ENCODE results near the gene OR51V1.
"Not testable (repeated sequence)": the region's sequence is repeated elsewhere in the genome, so short reads cannot be mapped to it uniquely, and the experiment has no call there.

OR51V1 gene

DNA sequence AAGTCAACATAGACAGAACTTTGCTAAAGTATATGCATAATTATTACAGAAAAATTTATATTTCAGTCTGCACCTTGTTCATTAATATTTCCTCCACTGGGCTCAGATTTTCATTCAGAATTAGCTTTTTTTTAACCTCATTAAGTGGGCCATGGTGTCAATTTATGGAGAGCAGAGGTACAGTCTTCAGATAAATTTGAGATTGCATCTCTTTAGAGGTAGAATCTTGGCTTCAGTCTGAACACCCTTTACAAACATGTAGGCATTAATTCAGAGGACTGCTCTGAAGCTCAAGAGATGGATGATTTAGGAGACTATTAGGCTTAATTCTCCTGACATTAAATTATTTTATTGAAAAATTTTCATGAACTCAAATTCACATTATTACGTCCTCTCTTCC lies 29.8 kb upstream of the OR51V1 start:
- DNase-seq = no peak

DNA sequence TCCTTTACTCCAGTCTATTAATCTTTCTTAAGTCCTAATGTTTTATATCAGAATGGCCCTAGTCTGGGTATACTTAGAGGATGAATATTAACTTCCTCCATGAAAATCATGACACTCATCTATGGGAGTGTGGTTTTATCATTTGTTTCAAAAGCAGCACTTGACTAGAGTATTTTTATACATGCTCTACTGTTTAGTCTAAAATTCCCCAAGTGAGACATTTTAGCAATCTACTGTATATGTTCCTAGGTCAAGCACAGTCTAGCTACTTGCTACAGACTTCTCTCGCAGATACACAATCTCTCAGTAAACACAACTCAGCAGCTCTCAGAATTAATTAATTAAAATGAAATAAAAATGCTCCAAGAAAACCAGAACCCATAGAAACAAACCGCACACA lies 29.3 kb upstream of the OR51V1 start:
- no peak for DNase-seq

DNA sequence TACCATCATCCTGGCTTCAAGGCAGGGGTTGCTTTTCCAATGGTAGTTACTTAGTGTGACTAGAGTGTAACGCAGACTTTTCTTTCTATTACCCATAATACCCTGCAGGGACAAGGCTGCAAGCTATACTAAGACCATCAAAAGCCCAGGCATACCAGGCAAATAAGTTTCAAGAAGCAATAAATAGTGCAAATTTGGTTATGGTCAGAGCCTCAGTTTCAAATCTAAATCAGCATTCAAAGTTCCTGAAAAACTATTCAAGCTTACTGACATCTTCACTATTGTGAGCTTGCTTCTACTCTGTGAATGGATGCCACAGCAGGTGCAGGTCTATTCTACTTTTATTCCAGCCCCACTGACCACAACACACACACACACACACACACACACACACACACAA lies 28.9 kb upstream of the OR51V1 start:
- DNase-seq = no peak

DNA sequence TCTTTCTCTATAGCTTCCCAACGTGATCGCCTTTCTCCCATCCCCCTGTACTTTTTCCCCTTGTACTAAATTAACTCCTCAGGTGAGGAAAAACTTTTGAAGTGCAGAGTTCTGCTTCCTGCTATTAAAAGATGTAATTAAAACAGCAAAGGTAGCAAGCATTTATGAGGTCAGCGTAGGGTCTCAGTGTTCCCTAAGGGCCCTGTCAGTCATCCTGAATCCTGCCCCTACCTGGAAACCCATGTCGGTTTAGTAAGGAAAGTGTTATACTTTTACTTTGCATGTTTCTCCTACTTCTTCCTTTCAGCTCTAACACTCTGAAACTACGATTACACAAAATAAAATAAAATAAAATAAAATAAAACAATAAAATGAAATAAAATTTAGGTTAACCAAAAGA lies 27.6 kb upstream of the OR51V1 start:
- no peak for DNase-seq

DNA sequence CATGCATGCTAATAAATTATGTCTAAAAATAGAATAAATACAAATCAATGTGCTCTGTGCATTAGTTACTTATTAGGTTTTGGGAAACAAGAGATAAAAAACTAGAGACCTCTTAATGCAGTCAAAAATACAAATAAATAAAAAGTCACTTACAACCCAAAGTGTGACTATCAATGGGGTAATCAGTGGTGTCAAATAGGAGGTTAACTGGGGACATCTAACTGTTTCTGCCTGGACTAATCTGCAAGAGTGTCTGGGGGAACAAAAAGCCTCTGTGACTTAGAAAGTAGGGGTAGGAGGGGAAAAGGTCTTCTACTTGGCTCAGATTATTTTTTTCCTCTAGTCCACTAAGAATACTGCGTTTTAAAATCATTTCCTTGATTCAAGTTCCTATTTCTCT lies 27.2 kb upstream of the OR51V1 start:
- DNase-seq = no peak

DNA sequence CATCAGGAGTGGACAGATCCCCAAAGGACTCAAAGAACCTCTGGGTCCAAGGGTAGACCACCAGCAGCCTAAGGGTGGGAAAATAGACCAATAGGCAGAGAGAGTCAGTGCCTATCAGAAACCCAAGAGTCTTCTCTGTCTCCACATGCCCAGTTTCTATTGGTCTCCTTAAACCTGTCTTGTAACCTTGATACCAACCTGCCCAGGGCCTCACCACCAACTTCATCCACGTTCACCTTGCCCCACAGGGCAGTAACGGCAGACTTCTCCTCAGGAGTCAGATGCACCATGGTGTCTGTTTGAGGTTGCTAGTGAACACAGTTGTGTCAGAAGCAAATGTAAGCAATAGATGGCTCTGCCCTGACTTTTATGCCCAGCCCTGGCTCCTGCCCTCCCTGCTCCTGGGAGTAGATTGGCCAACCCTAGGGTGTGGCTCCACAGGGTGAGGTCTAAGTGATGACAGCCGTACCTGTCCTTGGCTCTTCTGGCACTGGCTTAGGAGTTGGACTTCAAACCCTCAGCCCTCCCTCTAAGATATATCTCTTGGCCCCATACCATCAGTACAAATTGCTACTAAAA lies 26.3 kb upstream of the OR51V1 start, which contains the start of gene HBB:
Gene HBB, minus strand, starts transcription at position 340 of the 579 bp plus-strand sequence. Its CDS starts 50 bp downstream, at position 290.
- DNase-seq = no peak

DNA sequence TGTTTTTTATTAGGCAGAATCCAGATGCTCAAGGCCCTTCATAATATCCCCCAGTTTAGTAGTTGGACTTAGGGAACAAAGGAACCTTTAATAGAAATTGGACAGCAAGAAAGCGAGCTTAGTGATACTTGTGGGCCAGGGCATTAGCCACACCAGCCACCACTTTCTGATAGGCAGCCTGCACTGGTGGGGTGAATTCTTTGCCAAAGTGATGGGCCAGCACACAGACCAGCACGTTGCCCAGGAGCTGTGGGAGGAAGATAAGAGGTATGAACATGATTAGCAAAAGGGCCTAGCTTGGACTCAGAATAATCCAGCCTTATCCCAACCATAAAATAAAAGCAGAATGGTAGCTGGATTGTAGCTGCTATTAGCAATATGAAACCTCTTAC lies 25.0 kb upstream of the OR51V1 start:
- no peak for DNase-seq

DNA sequence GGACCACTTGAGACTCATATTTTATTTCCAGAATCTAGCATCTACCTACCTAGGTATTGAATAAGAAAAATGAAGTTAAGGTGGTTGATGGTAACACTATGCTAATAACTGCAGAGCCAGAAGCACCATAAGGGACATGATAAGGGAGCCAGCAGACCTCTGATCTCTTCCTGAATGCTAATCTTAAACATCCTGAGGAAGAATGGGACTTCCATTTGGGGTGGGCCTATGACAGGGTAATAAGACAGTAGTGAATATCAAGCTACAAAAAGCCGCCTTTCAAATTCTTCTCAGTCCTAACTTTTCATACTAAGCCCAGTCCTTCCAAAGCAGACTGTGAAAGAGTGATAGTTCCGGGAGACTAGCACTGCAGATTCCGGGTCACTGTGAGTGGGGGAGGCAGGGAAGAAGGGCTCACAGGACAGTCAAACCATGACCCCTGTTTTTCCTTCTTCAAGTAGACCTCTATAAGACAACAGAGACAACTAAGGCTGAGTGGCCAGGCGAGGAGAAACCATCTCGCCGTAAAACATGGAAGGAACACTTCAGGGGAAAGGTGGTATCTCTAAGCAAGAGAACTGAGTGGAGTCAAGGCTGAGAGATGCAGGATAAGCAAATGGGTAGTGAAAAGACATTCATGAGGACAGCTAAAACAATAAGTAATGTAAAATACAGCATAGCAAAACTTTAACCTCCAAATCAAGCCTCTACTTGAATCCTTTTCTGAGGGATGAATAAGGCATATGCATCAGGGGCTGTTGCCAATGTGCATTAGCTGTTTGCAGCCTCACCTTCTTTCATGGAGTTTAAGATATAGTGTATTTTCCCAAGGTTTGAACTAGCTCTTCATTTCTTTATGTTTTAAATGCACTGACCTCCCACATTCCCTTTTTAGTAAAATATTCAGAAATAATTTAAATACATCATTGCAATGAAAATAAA lies 24.3 kb upstream of the OR51V1 start:
- DNase-seq = no peak

DNA sequence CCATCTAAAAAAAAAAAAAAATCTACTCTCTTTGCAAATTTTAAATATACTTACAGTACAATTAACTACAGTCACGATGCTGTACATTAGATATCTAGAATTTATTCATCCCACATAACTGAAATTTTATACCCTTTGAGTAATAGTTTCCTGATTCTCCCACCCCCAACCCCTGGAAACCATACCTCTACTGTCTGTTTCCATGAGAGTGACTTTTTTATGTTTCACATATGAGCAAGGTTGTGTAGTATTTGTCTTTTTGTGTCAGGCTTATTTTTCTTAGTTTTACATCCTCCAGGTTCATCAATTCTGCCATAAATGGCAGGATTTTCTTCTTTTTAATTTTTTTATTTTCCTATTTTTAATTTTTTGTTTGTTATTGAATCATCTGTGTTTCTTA lies 23.2 kb upstream of the OR51V1 start:
- DNase-seq = no peak

DNA sequence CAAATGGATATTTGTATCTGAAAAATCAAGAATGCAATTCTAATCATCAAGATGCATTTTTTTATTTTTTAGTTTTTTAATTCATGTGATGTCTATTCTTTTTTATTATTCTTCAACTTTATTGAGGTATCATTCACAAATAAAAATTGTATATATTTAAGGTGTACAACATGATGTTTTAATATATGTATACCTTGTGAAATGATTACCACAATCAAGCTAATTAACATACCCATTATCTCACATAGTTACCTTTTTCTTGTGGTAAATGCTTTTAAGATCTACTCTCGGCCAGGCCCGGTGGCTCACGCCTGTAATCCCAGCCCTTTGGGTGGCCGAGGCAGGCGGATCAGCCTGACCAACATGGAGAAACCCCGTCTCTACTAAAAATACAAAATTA lies 22.7 kb upstream of the OR51V1 start:
- no peak for DNase-seq

DNA sequence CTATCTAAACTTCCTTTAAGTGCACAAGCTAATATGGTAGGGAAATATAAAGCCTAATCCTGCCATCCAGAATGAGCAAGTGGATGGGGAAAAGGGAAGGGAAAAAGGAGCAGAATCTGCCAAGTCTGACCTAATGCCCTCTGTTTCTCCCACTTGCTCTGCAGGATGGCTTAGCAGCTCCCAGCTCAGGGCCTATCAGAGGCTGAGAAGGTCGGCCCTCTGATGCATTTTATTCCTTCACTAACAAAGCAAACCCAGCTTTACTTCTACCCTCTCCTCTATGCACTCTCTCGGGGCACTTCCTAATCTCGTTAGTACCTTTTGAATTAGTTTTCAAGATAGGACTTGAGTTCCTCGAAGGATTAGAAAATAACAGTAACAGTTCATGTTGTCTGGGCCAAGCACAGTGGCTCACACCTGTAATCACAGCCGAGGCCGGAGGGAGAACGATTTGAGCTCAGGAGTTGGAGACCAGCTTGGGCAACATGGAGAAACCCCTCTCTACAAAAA lies 9.9 kb upstream of the OR51V1 start:
- no peak for DNase-seq

DNA sequence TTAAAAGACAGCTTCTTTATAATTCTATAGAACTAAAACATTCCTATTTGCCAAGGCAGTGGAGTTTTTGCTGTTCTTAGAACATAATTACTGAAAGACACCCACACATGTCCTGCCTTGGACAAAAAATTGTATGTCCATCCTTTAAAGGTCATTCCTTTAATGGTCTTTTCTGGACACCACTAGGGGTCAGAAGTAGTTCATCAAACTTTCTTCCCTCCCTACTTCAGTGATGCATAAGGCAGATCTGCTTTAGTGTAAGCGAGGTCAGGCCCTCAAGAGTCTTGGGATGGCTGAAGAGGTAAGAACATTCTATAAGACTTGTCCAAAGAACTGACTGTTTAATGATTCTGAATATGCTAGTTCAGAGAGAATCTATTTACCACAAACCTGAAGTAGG lies 4.3 kb upstream of the OR51V1 start:
- DNase-seq = no peak

DNA sequence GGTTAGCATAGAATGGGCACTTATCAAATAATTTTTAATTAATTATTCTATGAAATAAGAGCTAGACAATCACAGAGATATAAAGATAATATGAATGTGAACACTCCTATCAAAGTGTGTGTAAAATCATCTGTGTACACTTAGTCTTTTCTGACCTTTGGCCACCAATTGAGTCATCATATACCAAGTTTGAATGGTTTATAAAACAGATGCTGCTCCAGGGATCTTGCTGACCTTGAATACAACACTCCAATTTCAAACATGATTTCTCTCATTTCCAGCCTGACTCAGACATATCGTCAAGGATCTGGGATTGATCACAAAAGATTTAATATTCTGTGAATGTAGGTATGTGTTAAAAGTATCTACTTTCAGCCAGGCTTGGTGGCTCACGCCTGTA lies 2.9 kb upstream of the OR51V1 start:
- no peak for DNase-seq

DNA sequence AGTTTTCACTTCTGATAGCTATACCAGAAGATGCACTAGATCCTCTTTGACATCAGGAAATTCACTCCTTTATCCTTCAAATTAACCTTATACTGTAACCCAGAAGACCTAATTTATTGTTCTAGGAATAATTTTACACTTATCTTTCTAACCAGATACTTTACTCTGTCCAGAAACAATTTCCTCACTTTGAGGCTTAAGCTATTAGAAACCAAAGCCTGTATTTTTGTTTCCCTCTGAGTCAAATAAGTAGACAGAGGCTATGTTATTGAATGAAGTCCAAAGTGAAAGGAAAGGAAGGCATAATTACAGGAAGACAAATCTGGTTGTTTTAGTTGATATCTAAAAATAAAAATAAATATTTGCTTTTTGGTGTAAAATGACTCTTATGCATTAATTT lies 2.2 kb downstream of the OR51V1 start:
- DNase-seq = no peak

DNA sequence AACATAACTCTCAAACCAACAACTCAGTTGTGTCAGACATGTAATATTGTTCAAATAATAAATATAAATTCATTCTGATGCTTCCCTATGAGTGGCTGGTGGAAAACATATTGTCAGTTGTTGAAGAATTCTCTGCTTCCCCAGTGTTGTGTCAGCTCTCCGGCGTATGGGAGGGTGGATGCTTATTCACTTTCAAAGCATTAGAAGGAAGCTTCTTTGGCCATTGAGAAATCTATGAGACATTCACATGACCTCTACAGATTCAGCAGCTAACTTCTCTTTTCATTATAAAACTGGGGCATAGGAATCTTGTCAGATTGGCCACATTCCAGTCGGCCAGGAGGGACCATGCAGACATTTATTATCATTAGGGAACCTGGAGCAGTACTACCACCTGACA lies 2.9 kb downstream of the OR51V1 start:
- peak in 1 of 14 donors; percentile 27 for DNase-seq

DNA sequence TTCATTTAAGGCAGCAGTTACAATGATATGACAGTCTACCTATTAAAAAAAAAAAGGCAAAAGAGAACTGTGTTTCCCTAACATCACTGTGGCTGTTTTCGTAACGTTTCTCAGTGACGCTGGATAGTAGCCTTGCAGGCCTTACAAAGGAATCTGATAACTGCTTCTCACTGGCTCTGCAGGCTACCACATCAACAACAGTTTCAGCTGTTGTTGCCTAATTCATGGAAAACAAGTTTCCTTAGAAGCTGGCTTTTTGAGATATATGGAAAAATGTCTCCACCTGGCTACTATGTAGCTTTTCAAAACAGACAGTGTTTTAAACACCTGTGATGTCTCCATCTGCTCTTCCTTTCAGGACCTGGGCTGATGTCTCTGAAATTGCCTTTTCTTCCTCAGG lies 3.8 kb downstream of the OR51V1 start:
- DNase-seq = peak in 1 of 14 donors; percentile 51

DNA sequence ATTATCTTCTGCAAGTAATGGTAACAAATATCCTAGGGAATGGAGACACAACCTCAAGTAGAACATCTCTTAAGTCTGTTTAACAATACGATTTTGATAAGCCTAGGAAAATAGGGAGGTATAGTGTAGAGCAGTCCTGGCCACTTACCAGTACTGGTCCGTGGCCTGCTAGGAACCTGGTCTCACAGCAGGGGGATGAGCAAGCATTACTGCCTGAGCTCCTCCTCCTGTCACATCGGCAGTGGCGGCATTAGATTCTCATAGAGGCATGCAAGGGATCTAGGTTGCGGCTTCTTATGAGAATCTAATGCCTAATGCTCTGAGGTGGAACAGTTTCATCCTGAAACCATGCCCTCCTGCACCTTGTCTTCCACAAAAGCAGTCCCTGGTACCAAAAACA lies 4.4 kb downstream of the OR51V1 start:
- peak in 1 of 14 donors; percentile 77 for DNase-seq

DNA sequence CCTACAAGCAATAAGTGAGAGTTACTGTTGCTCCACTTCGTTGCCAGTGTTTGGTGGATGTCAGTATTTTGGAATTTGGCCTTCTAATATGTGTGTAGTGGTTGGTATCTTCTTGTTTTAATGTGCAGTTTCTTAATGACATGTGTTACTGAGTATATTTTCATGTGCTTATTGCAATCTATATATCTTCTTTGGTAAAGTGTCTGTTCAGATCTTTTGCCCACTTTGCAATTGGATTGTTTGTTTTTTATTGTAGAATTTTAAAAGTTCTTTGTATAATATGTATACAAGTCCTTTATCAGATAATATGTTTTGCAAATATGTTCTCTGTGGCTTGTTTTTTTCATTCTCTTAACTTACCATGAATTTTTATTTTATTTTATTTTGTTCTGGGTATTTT lies 7.7 kb downstream of the OR51V1 start:
- no peak for DNase-seq

DNA sequence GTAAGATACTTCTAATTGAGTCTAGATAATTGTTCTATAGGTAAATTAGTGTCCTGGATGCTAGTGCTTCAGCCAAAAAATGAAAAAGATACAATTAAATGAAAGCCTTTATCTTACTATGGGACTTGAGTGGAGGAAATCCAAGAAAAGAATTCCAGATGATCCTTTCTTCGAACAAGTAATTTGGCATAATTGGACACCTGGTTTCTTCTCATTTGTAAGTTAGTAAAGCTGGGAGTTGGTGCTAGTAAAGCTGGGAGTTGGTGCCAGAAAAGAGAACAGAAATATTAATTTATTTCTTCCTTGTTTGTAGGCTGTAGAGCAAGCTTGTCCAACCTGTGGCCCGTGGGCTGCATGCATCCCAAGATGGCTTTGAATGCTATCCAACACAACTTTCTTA lies 12.3 kb downstream of the OR51V1 start:
- no peak for DNase-seq

DNA sequence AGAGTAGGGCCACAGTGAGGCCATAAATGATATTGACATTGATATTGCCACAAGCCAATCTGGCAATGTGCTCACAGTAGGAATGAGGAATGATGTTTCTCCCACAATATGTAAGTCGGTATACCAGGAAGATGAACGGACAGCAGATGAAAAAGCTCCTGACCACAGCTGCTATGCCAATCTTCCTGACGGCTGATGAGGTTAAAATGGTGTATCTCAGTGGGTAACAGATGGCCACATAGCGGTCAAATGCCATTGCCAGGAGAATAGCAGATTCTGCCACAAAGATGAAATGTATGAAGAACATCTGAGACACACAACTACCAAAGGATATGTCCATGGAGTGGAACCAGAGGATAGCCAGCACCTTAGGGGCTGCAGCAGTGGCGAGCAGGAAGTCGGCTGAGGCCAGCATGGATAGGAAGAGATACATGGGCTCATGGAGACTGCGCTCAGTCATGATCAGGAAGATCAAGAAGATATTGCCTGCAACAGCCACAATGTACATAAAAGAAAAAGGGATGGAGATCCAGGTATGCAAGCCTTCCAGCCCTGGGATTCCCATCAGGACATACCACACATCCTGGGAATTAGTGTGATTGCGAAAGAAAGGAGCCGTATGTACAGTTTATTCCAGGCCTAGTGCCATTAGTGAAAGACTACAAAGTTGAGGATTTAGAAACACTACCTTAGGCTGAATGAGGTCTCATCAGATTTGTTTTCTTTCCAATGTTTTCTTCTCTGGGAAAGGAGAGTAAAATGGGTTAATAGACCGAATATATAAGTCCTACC lies 22.2 kb downstream of the OR51V1 start:
- peak in 1 of 14 donors; percentile 10 for DNase-seq

DNA sequence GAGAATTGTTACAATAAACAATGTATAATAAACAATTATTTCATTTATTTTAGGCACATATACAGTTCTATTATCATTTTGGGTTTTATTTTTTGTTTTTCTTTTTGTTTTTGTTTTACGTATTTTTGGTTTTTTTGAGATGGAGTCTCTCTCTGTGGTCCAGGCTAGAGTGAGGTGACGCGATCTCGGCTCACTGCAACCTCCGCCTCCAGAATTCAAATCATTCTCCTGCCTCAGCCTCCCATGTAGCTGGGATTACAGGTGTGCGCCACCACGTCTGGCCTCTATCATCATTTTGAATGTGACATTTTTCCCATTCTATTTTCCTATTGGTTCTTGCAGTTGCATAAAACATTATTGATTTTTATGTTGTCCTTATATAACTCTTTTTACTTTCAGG lies 25.5 kb downstream of the OR51V1 start:
- DNase-seq = no peak

DNA sequence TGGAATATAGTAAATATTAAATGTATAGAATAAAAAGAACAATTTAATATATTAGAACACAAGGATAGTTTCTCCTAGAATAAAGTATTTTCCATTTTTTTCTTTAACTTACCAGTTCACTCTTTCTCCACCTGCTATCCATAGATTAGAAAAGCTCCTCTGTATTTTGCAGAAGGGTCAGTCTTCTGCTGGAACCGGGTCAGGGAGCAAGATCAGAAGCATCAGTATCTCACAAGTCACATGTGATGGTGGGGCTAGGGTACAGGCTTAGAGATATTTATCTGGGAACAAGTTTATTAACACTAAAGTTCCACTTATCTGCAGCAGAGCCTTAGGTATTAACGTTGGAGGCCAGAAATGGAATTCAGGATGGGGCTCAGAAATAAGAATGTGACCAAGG lies 28.6 kb downstream of the OR51V1 start:
- no peak for DNase-seq

DNA sequence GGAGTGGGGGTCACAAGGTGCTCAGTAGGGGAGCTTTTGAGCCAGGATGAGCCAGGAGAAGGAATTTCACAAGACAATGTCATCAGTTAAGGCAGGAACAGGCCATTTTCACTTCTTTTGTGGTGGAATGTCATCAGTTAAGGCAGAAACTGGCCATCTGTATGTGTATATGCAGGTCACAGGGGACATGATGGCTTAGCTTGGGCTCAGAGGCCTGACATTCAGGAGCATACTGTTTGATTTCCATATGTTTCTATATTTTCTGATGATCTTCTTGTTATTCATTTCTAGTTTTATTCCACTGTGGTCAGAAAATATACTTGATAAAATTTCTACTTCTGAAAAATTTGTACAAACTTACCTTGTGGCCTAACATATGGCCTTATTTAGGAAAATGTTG lies 34.6 kb downstream of the OR51V1 start:
- DNase-seq = not testable (repeated sequence)
